HFF-Myc (cell line): ENCODE results near the gene CASP2.
A peak's percentile ranks its signal among the peaks of the same experiment; 100 is the strongest.

Source experiments
- DNase-seq: peaks from one replicate; pipeline ENCODE4 v3.0.0-alpha.2; 2011; ENCODE audit warnings: low read depth; ENCODE audit errors: extremely low read depth
- H3K4me3 ChIP-seq: replicated peaks from 2 replicates; pipeline ENCODE4 v1.5.1; 2011; ENCODE audit warnings: low read depth, mild to moderate bottlenecking, control low read depth, low read length
- CTCF ChIP-seq: IDR thresholded peaks from 2 replicates; pipeline ENCODE4 v1.5.1; 2012; ENCODE audit warnings: mild to moderate bottlenecking, low read depth, low read length, control low read depth; ENCODE audit errors: missing control alignments

The CASP2 gene

GRCh38 chr7:143299840-143300239, 11.7 kb downstream of the CASP2 start:
- TF ChIP-seq CTCF = peak; percentile 64
- no peak overlapping the region for H3K4me3 ChIP-seq
- DNase-seq = no peak

- TF ChIP-seq CTCF = no peak
- no peak overlapping the region for H3K4me3 ChIP-seq
- DNase-seq = no peak
Observed at GRCh38 chr7:143300959-143301935, 13.1 kb downstream of the CASP2 start.

GRCh38 chr7:143303733-143304132, 15.6 kb downstream of the CASP2 start:
- H3K4me3 ChIP-seq = no peak overlapping the region
- TF ChIP-seq CTCF = no peak
- no peak for DNase-seq

- no peak overlapping the region for H3K4me3 ChIP-seq
- TF ChIP-seq CTCF = no peak
- DNase-seq = no peak
Observed at GRCh38 chr7:143304938-143305337, 16.8 kb downstream of the CASP2 start.

- H3K4me3 ChIP-seq = no peak overlapping the region
- no peak for DNase-seq
- TF ChIP-seq CTCF = peak; percentile 80
Observed at GRCh38 chr7:143305423-143306070, 17.4 kb downstream of the CASP2 start.

GRCh38 chr7:143308632-143309031, 20.5 kb downstream of the CASP2 start:
- no peak overlapping the region for H3K4me3 ChIP-seq
- no peak for DNase-seq
- no peak for TF ChIP-seq CTCF
